H1 (cell line): ENCODE results near the gene CLMP.
"Not testable (repeated sequence)": the region's sequence is repeated elsewhere in the genome, so short reads cannot be mapped to it uniquely, and the experiment has no call there.

Experiments used
- CTCF ChIP-seq, 3 experiments: IDR thresholded peaks; 1 replicate in 2 of 3; 2 replicates in 1 of 3; pipeline versions ENCODE4 v1.5.1 to v1.6.1; 2011; ENCODE audit warnings: low read length in 3 of 3, mild to moderate bottlenecking in 3 of 3, inconsistent platforms in 2 of 3, low read depth in 1 of 3, moderate library complexity in 1 of 3; ENCODE audit not compliant: insufficient read depth in 1 of 3; ENCODE audit errors: control extremely low read depth in 1 of 3
- KDM1A ChIP-seq: fragments of 200-600, 300-600 bp; sonication (generic); IDR thresholded peaks from 2 replicates; pipeline ENCODE4 v1.7.1; 2016; ENCODE audit warnings: mild to moderate bottlenecking, low read length, borderline replicate concordance
- MAX ChIP-seq: IDR thresholded peaks from 2 replicates; pipeline ENCODE4 v1.6.1; 2012; ENCODE audit warnings: inconsistent platforms

GRCh38 chr11:123152346-123152745 lies 42.7 kb downstream of the CLMP start:
- not testable (repeated sequence) for TF ChIP-seq CTCF (IDR thresholded peaks at IDR 0.05; ENCODE audit: control extremely low read depth in 1 of 3, insufficient read depth in 1 of 3, low read depth in 1 of 3, low read length in 3 of 3); KDM1A; MAX
